ENCODE results near the gene RIC8B. TPM values are rescaled to one million over a fixed set of nuclear protein-coding genes. Genes with fewer than 3 reads are reported as not detected.

Gene RIC8B
- total and polyA plus RNA-seq, 2 of the 8 experiments (the other 6 are each of a cell fraction or from before 2014, with no cell fraction given): 8.2 to 25.3 TPM

DNA sequence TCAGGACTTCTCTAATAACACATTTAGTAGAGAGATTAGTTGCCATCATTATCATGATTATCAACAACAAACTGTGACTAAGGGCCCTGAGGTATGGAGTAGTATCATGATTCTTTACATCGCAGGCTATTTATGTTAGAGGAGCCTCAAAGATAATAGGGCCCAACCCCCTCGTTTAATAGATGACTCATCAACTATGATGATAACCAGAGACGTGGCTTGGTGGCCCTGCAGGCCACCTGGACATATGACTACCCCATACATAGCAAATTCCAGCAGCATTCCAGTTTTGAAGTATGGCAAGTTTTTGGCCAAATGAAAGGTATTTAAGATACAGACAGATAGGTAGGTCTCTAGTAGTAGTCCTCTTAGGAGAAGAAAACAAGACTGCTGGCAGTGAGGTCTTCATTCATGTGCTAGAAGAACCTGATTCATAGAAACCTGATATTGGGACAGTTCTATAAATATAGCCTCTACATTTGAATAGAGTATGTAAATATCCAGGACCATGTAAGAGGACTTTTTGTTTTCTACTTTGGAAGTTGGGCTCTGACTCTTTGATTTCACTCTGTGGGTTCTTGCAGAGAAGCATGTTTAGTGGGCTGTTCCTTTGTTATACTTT is 5.6 kb downstream of the RIC8B start (continued):
- no peak for TF ChIP-seq CTCF (IDR thresholded peaks at IDR 0.05; ENCODE audit: control extremely low read depth in 1 of 3, insufficient read depth in 1 of 3, low read depth in 1 of 3, low read length in 3 of 3)
- no peak for TF ChIP-seq SP2 (IDR thresholded peaks at IDR 0.05; ENCODE audit: low read length)
